H1 (cell line): ENCODE measurements around the gene STK39. TPM values are rescaled to one million over a fixed set of nuclear protein-coding genes. Genes with fewer than 3 reads are reported as not detected.
"Not testable (repeated sequence)": the region's sequence is repeated elsewhere in the genome, so short reads cannot be mapped to it uniquely, and the experiment has no call there.

Experiments
- CTCF ChIA-PET: fragments of 300-600 bp; sonication (Branson Sonifier 250); formaldehyde crosslinking; loops from one replicate; lab custom pipeline; 2021; ENCODE audit not compliant: partially characterized antibody; lab: Charles Lee
- POLR2A ChIA-PET: fragments of 300-600 bp; sonication (Branson Sonifier 250); formaldehyde crosslinking; loops from one replicate; lab custom pipeline; 2021; ENCODE audit warnings: inconsistent platforms; ENCODE audit not compliant: partially characterized antibody; lab: Charles Lee
- DNase-seq, 2 experiments: peaks; one replicate each; pipeline versions ENCODE4 v3.0.0 to v3.0.0-alpha.2; 2010 to 2022; ENCODE audit warnings: low spot score in 2 of 2, low read depth in 1 of 2, mixed read lengths in 1 of 2
- FAIRE-seq: peaks from 2 replicates; lab custom pipeline; 2011; peaks lifted over from hg19 to GRCh38; lab: Jason Lieb, UNC
- H2AFZ ChIP-seq: 2 replicates; pipeline ENCODE4 v1.8.1; 2012; ENCODE audit warnings: low read length, inconsistent platforms
- H2AK5ac ChIP-seq: 2 replicates; pipeline ENCODE4 v1.6.1; 2013; ENCODE audit warnings: low read depth, low read length
- H2BK120ac ChIP-seq: replicated peaks from 2 replicates; pipeline ENCODE3; 2013; ENCODE audit warnings: low read depth, low read length, inconsistent platforms
- H2BK12ac ChIP-seq: 2 replicates; pipeline ENCODE4 v1.6.1; 2013; ENCODE audit warnings: low read depth, low read length
- H2BK15ac ChIP-seq: 2 replicates; pipeline ENCODE4 v1.6.1; 2013; ENCODE audit warnings: low read length
- H2BK20ac ChIP-seq: 2 replicates; pipeline ENCODE4 v1.6.1; 2013; ENCODE audit warnings: low read length
- H2BK5ac ChIP-seq: 2 replicates; pipeline ENCODE4 v1.6.1; 2013; ENCODE audit warnings: low read depth, low read length
- H3K14ac ChIP-seq: 2 replicates; pipeline ENCODE4 v1.6.1; 2013; ENCODE audit warnings: inconsistent platforms; ENCODE audit not compliant: insufficient read length
- H3K18ac ChIP-seq: 2 replicates; pipeline ENCODE4 v1.6.1; 2013; ENCODE audit warnings: low read length; ENCODE audit errors: extremely low read depth
- H3K23ac ChIP-seq: 2 replicates; pipeline ENCODE4 v1.6.1; 2013; ENCODE audit warnings: inconsistent platforms; ENCODE audit not compliant: insufficient read length
- H3K23me2 ChIP-seq: 2 replicates; pipeline ENCODE4 v1.6.1; 2013; ENCODE audit warnings: low read depth, low read length
- H3K27ac ChIP-seq: 2 replicates; pipeline ENCODE4 v1.6.1; 2011; ENCODE audit warnings: low read depth, low read length, inconsistent platforms
- H3K27me3 ChIP-seq, 4 experiments: replicated peaks in 1 of 4; 1 replicate in 1 of 4; 2 replicates in 3 of 4; pipeline versions ENCODE4 v1.6.1 to v1.8.1; 2011 to 2013; ENCODE audit warnings: low read length in 3 of 4, mild to moderate bottlenecking in 3 of 4, inconsistent platforms in 2 of 4, mixed read lengths in 2 of 4, moderate library complexity in 1 of 4; ENCODE audit not compliant: control insufficient read depth in 3 of 4, insufficient read depth in 3 of 4; ENCODE audit errors: extremely low read depth in 1 of 4
- H3K36me3 ChIP-seq, 4 experiments: 2 replicates each; pipeline versions ENCODE4 v1.6.1 to v1.8.1; 2011 to 2013; ENCODE audit warnings: mild to moderate bottlenecking in 4 of 4, low read length in 3 of 4, moderate library complexity in 2 of 4, control low read depth in 1 of 4, inconsistent platforms in 1 of 4; ENCODE audit not compliant: insufficient read depth in 4 of 4, control insufficient read depth in 2 of 4
- H3K4ac ChIP-seq: replicated peaks from 2 replicates; pipeline ENCODE3; 2013; ENCODE audit warnings: low read length, low read depth, mixed read lengths, inconsistent platforms; ENCODE audit not compliant: insufficient read length
- H3K4me1 ChIP-seq, 4 experiments: replicated peaks in 1 of 4; 1 replicate in 1 of 4; 2 replicates in 3 of 4; pipeline versions ENCODE4 v1.6.1 to v1.8.1; 2011 to 2013; ENCODE audit warnings: low read length in 3 of 4, inconsistent platforms in 2 of 4, mixed read lengths in 1 of 4; ENCODE audit not compliant: insufficient read depth in 4 of 4, control insufficient read depth in 3 of 4
- H3K4me2 ChIP-seq, 2 experiments: 2 replicates each; pipeline versions ENCODE4 v1.6.1 to v1.8.1; 2011 to 2013; ENCODE audit warnings: low read depth in 2 of 2, low read length in 2 of 2, control low read depth in 1 of 2, inconsistent platforms in 1 of 2, mild to moderate bottlenecking in 1 of 2; ENCODE audit not compliant: insufficient read depth in 1 of 2
- H3K4me3 ChIP-seq, 4 experiments: fragments of 200-600, 300-600 bp in 1 of 4; sonication (generic), shearing (Covaris generic), sonication (Bioruptor Twin) in 1 of 4; 2 replicates each; pipeline versions ENCODE4 v1.5.1 to v1.8.1; 2011 to 2016; ENCODE audit warnings: low read length in 4 of 4, low read depth in 3 of 4, control low read depth in 2 of 4, inconsistent platforms in 2 of 4, mild to moderate bottlenecking in 2 of 4, mixed read lengths in 1 of 4, moderate library complexity in 1 of 4; ENCODE audit not compliant: insufficient read depth in 2 of 4; ENCODE audit errors: extremely low read depth in 1 of 4
- H3K56ac ChIP-seq: replicated peaks from 2 replicates; pipeline ENCODE3; 2013; ENCODE audit warnings: low read depth, mild to moderate bottlenecking, mixed read lengths, low read length, inconsistent platforms; ENCODE audit not compliant: insufficient read length
- H3K79me1 ChIP-seq: 2 replicates; pipeline ENCODE4 v1.6.1; 2013; ENCODE audit warnings: low read depth, low read length, control low read depth
- H3K79me2 ChIP-seq, 2 experiments: 2 replicates each; pipeline versions ENCODE4 v1.6.1 to v1.8.1; 2012 to 2013; ENCODE audit warnings: low read length in 2 of 2, mild to moderate bottlenecking in 2 of 2, inconsistent platforms in 1 of 2; ENCODE audit not compliant: insufficient read depth in 2 of 2, control insufficient read depth in 1 of 2
- H3K9ac ChIP-seq, 4 experiments: replicated peaks in 1 of 4; 1 replicate in 1 of 4; 2 replicates in 3 of 4; pipeline versions ENCODE4 v1.6.1 to v1.8.1; 2011 to 2013; ENCODE audit warnings: low read depth in 3 of 4, low read length in 3 of 4, control low read depth in 2 of 4, mild to moderate bottlenecking in 2 of 4, moderate library complexity in 2 of 4, inconsistent platforms in 1 of 4; ENCODE audit errors: extremely low read depth in 1 of 4
- H3K9me3 ChIP-seq, 2 experiments: 2 replicates each; pipeline versions ENCODE4 v1.6.1 to v1.8.1; 2012 to 2013; ENCODE audit warnings: mild to moderate bottlenecking in 2 of 2, moderate library complexity in 2 of 2, control low read depth in 1 of 2, inconsistent platforms in 1 of 2, low read depth in 1 of 2, low read length in 1 of 2, mixed read lengths in 1 of 2; ENCODE audit not compliant: insufficient read depth in 2 of 2
- H4K20me1 ChIP-seq, 2 experiments: replicated peaks in 1 of 2; 2 replicates each; pipeline versions ENCODE3 to v1.8.1; 2011 to 2013; ENCODE audit warnings: inconsistent platforms in 2 of 2, low read length in 2 of 2, mild to moderate bottlenecking in 1 of 2; ENCODE audit not compliant: insufficient read depth in 2 of 2, control insufficient read depth in 1 of 2
- H4K5ac ChIP-seq: 2 replicates; pipeline ENCODE4 v1.6.1; 2013; ENCODE audit warnings: low read length, low read depth, mixed read lengths, inconsistent platforms; ENCODE audit not compliant: insufficient read length
- H4K8ac ChIP-seq: 2 replicates; pipeline ENCODE4 v1.8.0; 2013; ENCODE audit warnings: mild to moderate bottlenecking, moderate library complexity, low read length, inconsistent platforms; ENCODE audit not compliant: insufficient read depth; ENCODE audit errors: extremely low read depth
- H4K91ac ChIP-seq: replicated peaks from 2 replicates; pipeline ENCODE3; 2013; ENCODE audit warnings: low read length, mixed read lengths, inconsistent platforms; ENCODE audit not compliant: insufficient read length
- WGBS, 2 experiments: shearing (Covaris generic) in 1 of 2; methylation state at CpG; one replicate each; pipeline versions ENCODE4 v1.1.6 to v1.1.7; 2013 to 2015; ENCODE audit warnings: low lambda C conversion rate in 2 of 2, mixed read lengths in 2 of 2, inconsistent platforms in 1 of 2, low coverage in 1 of 2, missing lambda C conversion rate in 1 of 2; ENCODE audit not compliant: insufficient replicate concordance in 2 of 2, insufficient coverage in 1 of 2, insufficient read length in 1 of 2; ENCODE audit errors: extremely low coverage in 1 of 2, missing lambda C conversion rate in 1 of 2; 5-methylcytosine and 5-hydroxymethylcytosine counted together
- polyA plus RNA-seq, 7 experiments: library from polyadenylated mRNA; depleted of rRNA in 3 of 7; stranded (reverse) in 5 of 7; unstranded in 2 of 7; fragments of >200 nt in 5 of 7; fragments of 200-250 nt in 2 of 7; gene quantifications; 1 replicate in 5 of 7; 2 replicates in 1 of 7; 4 replicates in 1 of 7; pipeline versions ENCODE4 v1.2.1 to v1.2.3, GENCODE V29; 2011 to 2013; ENCODE audit warnings: missing spikeins in 2 of 7, mixed read lengths in 2 of 7
- total RNA-seq: library from RNA; stranded (reverse); fragmentation: NEBNext Ultra II Directional; extraction: Animal tissue kit (Norgen Biotek cat#: 25700); gene quantifications from 2 replicates; pipeline ENCODE4 v1.2.1, GENCODE V29; 2021

Gene STK39
- total and polyA plus RNA-seq, 2 of the 8 experiments (the other 6 are each of a cell fraction or from before 2014, with no cell fraction given), result 13.7 to 23.8 TPM

GRCh38 chr2:168262926-168263325, 15.5 kb upstream of the STK39 start:
- not testable (repeated sequence) for H2BK5ac ChIP-seq, FAIRE-seq, H3K4ac ChIP-seq

More at GRCh38 chr2:168262926-168263325, 15.5 kb upstream of the STK39 start:
- H2AK5ac ChIP-seq, H3K9ac ChIP-seq, H3K4me3 ChIP-seq, CTCF ChIA-PET, H4K8ac ChIP-seq, POLR2A ChIA-PET, H4K5ac ChIP-seq, DNase-seq, H3K27me3 ChIP-seq, H3K27ac ChIP-seq, H2AFZ ChIP-seq, H3K18ac ChIP-seq, H3K23me2 ChIP-seq, H3K56ac ChIP-seq, H2BK12ac ChIP-seq, H2BK20ac ChIP-seq, H2BK15ac ChIP-seq, H4K91ac ChIP-seq, H3K36me3 ChIP-seq, H3K79me2 ChIP-seq, H3K14ac ChIP-seq, H3K23ac ChIP-seq, H3K79me1 ChIP-seq, H3K4me1 ChIP-seq, H3K9me3 ChIP-seq, H4K20me1 ChIP-seq, H3K4me2 ChIP-seq, H2BK120ac ChIP-seq: not testable (repeated sequence)
- WGBS, 2 experiments, result 92% methylated on average over 2 of the region's 2 CpGs; no CpG with 5 or more reads in 1 of the 2 experiments
